ENCODE data around the gene CAPZB. TPM values are rescaled to one million over a fixed set of nuclear protein-coding genes. Genes with fewer than 3 reads are reported as not detected.

The CAPZB gene
- total RNA-seq, 1 experiment from 2014 or later = 491 TPM

- BruUV-seq (replicated peaks) = no TSS peak
- CTCF ChIA-PET = no interaction called here
- no peak for ATAC-seq
- POLR2A ChIA-PET = no interaction called here
- H3K27ac ChIP-seq (ENCODE audit: low read length) = no peak overlapping the region; the same call in 1 of the 2 replicates
- H3K4me1 ChIP-seq (ENCODE audit: control insufficient read depth, insufficient read depth, low read length) = peaks cover 3% of the 10 kb centered on the region; the same call in 1 of the 2 replicates
- no peak for DNase-seq (ENCODE audit: low read depth, low spot score)
- no peaks in the 10 kb centered on the region for H3K27me3 ChIP-seq (ENCODE audit: control insufficient read depth, insufficient read depth, low read length)
- no peaks in the 10 kb centered on the region for H3K9me3 ChIP-seq (ENCODE audit: control insufficient read depth, insufficient read depth, low read depth, low read length)
- intact Hi-C loops (cut with micrococcal nuclease; ENCODE audit: unreplicated experiment) (no loop called here), in situ Hi-C loops (cut with HindIII; ENCODE audit: low pct_unique_long_range_greater_than_20kb, low sequenced_read_pairs) (no loop called here)
- H3K4me3 ChIP-seq (ENCODE audit: low read depth in 2 of 2, low read length in 2 of 2) = no peak overlapping the region
- no peaks in the 10 kb centered on the region for H3K36me3 ChIP-seq (ENCODE audit: control insufficient read depth, insufficient read depth, low read length)
- TF ChIP-seq CTCF (IDR thresholded peaks at IDR 0.05) = no peak
- TF ChIP-seq SIN3A (IDR thresholded peaks at IDR 0.05; ENCODE audit: borderline replicate concordance, insufficient read depth, low read depth, low read length) = no peak
- TF ChIP-seq REST (IDR thresholded peaks at IDR 0.05; ENCODE audit: insufficient read depth in 1 of 2, low read depth in 2 of 2, low read length in 1 of 2) = no peak
Measured at GRCh38 chr1:19360843-19361610, 124.3 kb downstream of the CAPZB start.

- no TSS peak for BruUV-seq (replicated peaks)
- H3K36me3 ChIP-seq (ENCODE audit: control insufficient read depth, insufficient read depth, low read length) = no peaks in the 10 kb centered on the region
- ChIA-PET CTCF (no interaction called here), POLR2A (no interaction called here)
- H3K4me3 ChIP-seq (ENCODE audit: low read depth in 2 of 2, low read length in 2 of 2) = no peak overlapping the region
- no peak overlapping the region for H3K27ac ChIP-seq (ENCODE audit: low read length)
- DNase-seq (ENCODE audit: low read depth, low spot score) (no peak), ATAC-seq (no peak)
- in situ Hi-C loops (cut with HindIII; ENCODE audit: low pct_unique_long_range_greater_than_20kb, low sequenced_read_pairs) = no loop called here
- peaks cover 3% of the 10 kb centered on the region; the same call in 1 of the 2 replicates for H3K4me1 ChIP-seq (ENCODE audit: control insufficient read depth, insufficient read depth, low read length)
- no peaks in the 10 kb centered on the region for H3K9me3 ChIP-seq (ENCODE audit: control insufficient read depth, insufficient read depth, low read depth, low read length)
- intact Hi-C loops (cut with micrococcal nuclease; ENCODE audit: unreplicated experiment) = no loop called here
- no peaks in the 10 kb centered on the region for H3K27me3 ChIP-seq (ENCODE audit: control insufficient read depth, insufficient read depth, low read length)
- TF ChIP-seq SIN3A (IDR thresholded peaks at IDR 0.05; ENCODE audit: borderline replicate concordance, insufficient read depth, low read depth, low read length) = no peak
- TF ChIP-seq CTCF (IDR thresholded peaks at IDR 0.05) = no peak
- no peak for TF ChIP-seq REST (IDR thresholded peaks at IDR 0.05; ENCODE audit: insufficient read depth in 1 of 2, low read depth in 2 of 2, low read length in 1 of 2)
- no peak for TF ChIP-seq TCF7L2 (IDR thresholded peaks at IDR 0.05; ENCODE audit: low read depth, low read length)
- TF ChIP-seq POLR2AphosphoS5 (IDR thresholded peaks at IDR 0.05; ENCODE audit: low read depth, low read length) = no peak
Measured at GRCh38 chr1:19360432-19360831, 124.9 kb downstream of the CAPZB start.
